ENCODE results near the gene KLHL36.

Gene KLHL36

GRCh38 chr16:84608282-84608681 lies 40.0 kb upstream of the KLHL36 start:
- DNase-seq (ENCODE audit: low read depth), result no peak
- no peak for TF ChIP-seq MAX (IDR thresholded peaks at IDR 0.05; ENCODE audit: low read depth, low read length)
- TF ChIP-seq CTCF (IDR thresholded peaks at IDR 0.05; ENCODE audit: low read depth, low read length), result no peak
- TF ChIP-seq POLR2A (IDR thresholded peaks at IDR 0.05; ENCODE audit: extremely low read depth, insufficient read length), result no peak
- no peak for TF ChIP-seq MYC (IDR thresholded peaks at IDR 0.05; ENCODE audit: low read depth, low read length)
- H3K4me3 ChIP-seq (ENCODE audit: low read depth, low read length), result no peak overlapping the region

GRCh38 chr16:84609563-84610177 lies 38.6 kb upstream of the KLHL36 start:
- no peak for DNase-seq (ENCODE audit: low read depth)
- no peak overlapping the region for H3K4me3 ChIP-seq (ENCODE audit: low read depth, low read length)
- TF ChIP-seq POLR2A (IDR thresholded peaks at IDR 0.05; ENCODE audit: extremely low read depth, insufficient read length) (no peak), CTCF (IDR thresholded peaks at IDR 0.05; ENCODE audit: low read depth, low read length) (no peak), MAX (IDR thresholded peaks at IDR 0.05; ENCODE audit: low read depth, low read length) (no peak), MYC (IDR thresholded peaks at IDR 0.05; ENCODE audit: low read depth, low read length) (no peak)

GRCh38 chr16:84610376-84610775 lies 37.9 kb upstream of the KLHL36 start:
- DNase-seq (ENCODE audit: low read depth), result no peak
- TF ChIP-seq MAX (IDR thresholded peaks at IDR 0.05; ENCODE audit: low read depth, low read length), result no peak
- no peak for TF ChIP-seq CTCF (IDR thresholded peaks at IDR 0.05; ENCODE audit: low read depth, low read length)
- TF ChIP-seq MYC (IDR thresholded peaks at IDR 0.05; ENCODE audit: low read depth, low read length), result no peak
- no peak for TF ChIP-seq POLR2A (IDR thresholded peaks at IDR 0.05; ENCODE audit: extremely low read depth, insufficient read length)
- no peak overlapping the region for H3K4me3 ChIP-seq (ENCODE audit: low read depth, low read length)

GRCh38 chr16:84611041-84611440 lies 37.3 kb upstream of the KLHL36 start:
- H3K4me3 ChIP-seq (ENCODE audit: low read depth, low read length), result no peak overlapping the region
- no peak for DNase-seq (ENCODE audit: low read depth)
- TF ChIP-seq MAX (IDR thresholded peaks at IDR 0.05; ENCODE audit: low read depth, low read length) (no peak), MYC (IDR thresholded peaks at IDR 0.05; ENCODE audit: low read depth, low read length) (no peak), CTCF (IDR thresholded peaks at IDR 0.05; ENCODE audit: low read depth, low read length) (no peak), POLR2A (IDR thresholded peaks at IDR 0.05; ENCODE audit: extremely low read depth, insufficient read length) (no peak)

GRCh38 chr16:84612686-84613085 lies 35.6 kb upstream of the KLHL36 start:
- H3K4me3 ChIP-seq (ENCODE audit: low read depth, low read length), result no peak overlapping the region
- DNase-seq (ENCODE audit: low read depth), result no peak
- TF ChIP-seq MYC (IDR thresholded peaks at IDR 0.05; ENCODE audit: low read depth, low read length) (no peak), POLR2A (IDR thresholded peaks at IDR 0.05; ENCODE audit: extremely low read depth, insufficient read length) (no peak), MAX (IDR thresholded peaks at IDR 0.05; ENCODE audit: low read depth, low read length) (no peak)

- no peak for DNase-seq (ENCODE audit: low read depth)
- no peak overlapping the region for H3K4me3 ChIP-seq (ENCODE audit: low read depth, low read length)
- no peak for TF ChIP-seq POLR2A (IDR thresholded peaks at IDR 0.05; ENCODE audit: extremely low read depth, insufficient read length)
- TF ChIP-seq MYC (IDR thresholded peaks at IDR 0.05; ENCODE audit: low read depth, low read length), result no peak
- TF ChIP-seq MAX (IDR thresholded peaks at IDR 0.05; ENCODE audit: low read depth, low read length), result no peak
Measured at GRCh38 chr16:84613408-84614072, 34.8 kb upstream of the KLHL36 start.

All from NB4 (cell line).